Measurements from ENCODE around the gene EDAR. TPM values are rescaled to one million over a fixed set of nuclear protein-coding genes. Genes with fewer than 3 reads are reported as not detected.

The EDAR gene
- total RNA-seq, 3 donors from 2014 or later (not counting 1 experiment from before 2014, with no cell fraction given) = 0.11 to 0.23 TPM; not detected in 1

DNA sequence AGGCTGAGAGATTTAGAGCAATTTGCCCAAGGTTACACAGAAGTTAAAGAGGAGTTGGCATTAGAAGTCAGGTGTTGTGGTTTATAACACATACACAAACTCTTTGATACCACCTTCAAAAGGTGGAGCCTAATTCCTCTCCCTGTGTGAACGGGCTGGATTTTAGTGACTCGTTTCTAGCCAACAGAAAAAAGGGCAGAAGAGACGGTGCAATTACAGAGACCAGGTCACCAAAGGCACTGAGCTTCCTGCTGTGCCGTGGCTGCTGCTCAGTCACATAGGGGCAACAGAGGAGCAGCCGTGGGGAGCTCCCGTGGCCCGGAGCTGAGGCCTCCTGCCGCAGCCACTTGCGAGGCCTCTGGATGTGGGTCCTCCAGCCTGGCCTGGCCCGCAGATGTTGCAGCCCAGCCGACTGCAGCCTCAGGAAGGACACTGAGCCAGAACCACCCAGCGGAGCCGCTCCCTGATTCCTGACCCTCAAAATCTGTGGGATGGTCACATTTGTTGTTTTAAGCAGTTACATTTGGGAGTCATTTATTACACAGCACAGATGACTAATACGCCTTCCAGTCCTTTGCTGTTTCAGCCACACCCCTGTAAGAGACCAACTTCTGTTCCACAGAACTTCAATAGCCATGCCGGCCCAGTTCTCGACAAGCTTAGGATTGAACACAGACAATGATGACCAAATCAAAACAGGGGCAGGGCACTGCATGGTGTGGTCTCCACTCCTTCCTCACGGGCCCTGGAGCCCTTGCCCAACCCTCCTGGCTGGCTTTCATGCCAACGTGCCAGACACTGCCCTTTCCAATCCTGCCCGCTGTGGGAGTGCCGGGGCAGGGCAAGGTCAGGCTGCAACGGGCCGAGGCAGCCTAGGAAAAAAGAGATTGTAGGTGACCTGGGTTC lies 17.1 kb downstream of the EDAR start:
- ATAC-seq = no peak
- peaks cover 0 to 5% of the 10 kb centered on the region in 2 donors for H3K27me3 Mint-ChIP-seq (ENCODE audit: low read depth in 2 of 2)

DNA sequence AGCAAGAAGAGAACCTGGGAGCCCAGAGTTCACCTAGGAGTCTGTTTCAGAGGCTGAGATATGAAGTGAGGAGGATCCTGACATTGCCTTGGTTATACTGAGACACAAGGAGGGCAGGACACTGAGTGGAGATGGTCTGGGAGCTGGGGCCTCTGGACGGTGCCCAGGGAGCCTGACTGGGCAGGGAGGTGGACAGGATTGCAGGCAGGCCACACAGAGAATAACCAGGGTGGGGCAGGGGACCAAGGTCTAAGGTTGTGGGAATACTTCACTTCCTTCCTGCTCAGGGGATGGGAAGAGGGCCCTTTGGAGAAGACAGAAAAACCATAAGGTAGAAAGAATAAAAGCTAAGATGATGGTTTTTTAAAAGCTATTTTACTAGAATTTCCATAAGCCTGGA lies 18.7 kb downstream of the EDAR start:
- TF ChIP-seq, protein P1, sequence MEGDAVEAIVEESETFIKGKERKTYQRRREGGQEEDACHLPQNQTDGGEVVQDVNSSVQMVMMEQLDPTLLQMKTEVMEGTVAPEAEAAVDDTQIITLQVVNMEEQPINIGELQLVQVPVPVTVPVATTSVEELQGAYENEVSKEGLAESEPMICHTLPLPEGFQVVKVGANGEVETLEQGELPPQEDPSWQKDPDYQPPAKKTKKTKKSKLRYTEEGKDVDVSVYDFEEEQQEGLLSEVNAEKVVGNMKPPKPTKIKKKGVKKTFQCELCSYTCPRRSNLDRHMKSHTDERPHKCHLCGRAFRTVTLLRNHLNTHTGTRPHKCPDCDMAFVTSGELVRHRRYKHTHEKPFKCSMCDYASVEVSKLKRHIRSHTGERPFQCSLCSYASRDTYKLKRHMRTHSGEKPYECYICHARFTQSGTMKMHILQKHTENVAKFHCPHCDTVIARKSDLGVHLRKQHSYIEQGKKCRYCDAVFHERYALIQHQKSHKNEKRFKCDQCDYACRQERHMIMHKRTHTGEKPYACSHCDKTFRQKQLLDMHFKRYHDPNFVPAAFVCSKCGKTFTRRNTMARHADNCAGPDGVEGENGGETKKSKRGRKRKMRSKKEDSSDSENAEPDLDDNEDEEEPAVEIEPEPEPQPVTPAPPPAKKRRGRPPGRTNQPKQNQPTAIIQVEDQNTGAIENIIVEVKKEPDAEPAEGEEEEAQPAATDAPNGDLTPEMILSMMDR (IDR thresholded peaks at IDR 0.05) = no peak
- H3K4me1 Mint-ChIP-seq = peaks cover 6 to 12% of the 10 kb centered on the region in 2 donors
- H3K27ac Mint-ChIP-seq = no peak overlapping the region

More for the DNA sequence above, 17.1 kb downstream of the EDAR start:
- TF ChIP-seq, protein P1 (IDR thresholded peaks at IDR 0.05) = no peak
- Histone ChIP-seq H3K9me3 (ENCODE audit: control insufficient read depth, insufficient read depth, low read length) (no peaks in the 10 kb centered on the region), H3K27me3 (ENCODE audit: control insufficient read depth, insufficient read depth, low read length) (no peaks in the 10 kb centered on the region), H3K27ac (ENCODE audit: low read length) (no peak overlapping the region), H3K36me3 (ENCODE audit: control insufficient read depth, insufficient read depth, low read length) (no peaks in the 10 kb centered on the region), H3K4me1 (ENCODE audit: control insufficient read depth, insufficient read depth, low read length) (peaks cover 4% of the 10 kb centered on the region), H3K4me3 (ENCODE audit: low read length) (no peak overlapping the region)
- intact Hi-C loops (cut with micrococcal nuclease) = no loop called here
- DNase-seq = no peak
- Mint-ChIP-seq H3K4me1 (no peaks in the 10 kb centered on the region), H3K4me3 (no peak overlapping the region), H3K36me3 (no peaks in the 10 kb centered on the region), H3K27ac (no peak overlapping the region), H3K9me3 (no peaks in the 10 kb centered on the region)
- 83% methylated on average over 22 of the region's 22 CpGs for WGBS (ENCODE audit: insufficient coverage)

DNA sequence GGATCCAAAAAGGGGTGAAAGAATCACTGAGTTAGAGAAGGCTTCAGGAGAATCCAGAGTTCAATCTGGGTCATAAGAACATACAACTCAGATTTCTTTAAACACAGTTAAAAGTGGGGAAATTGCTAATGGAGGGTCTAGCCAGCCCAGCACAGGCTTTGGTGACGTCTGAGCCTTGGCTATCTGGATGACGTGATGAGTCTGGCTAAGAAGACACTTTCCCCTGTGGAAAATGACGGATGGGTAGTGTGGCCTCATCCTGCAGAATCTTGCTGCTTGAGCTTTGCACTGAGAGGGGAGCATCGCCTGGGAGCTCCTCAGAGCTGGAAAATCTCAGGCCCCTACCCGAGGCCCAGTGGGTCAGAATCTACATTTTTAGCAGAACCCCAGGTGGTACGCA lies 19.2 kb downstream of the EDAR start:
- Mint-ChIP-seq H3K9me3 (no peaks in the 10 kb centered on the region), H3K27ac (no peak overlapping the region), H3K27me3 (ENCODE audit: low read depth in 2 of 2) (peaks cover 0 to 5% of the 10 kb centered on the region in 2 donors), H3K4me1 (peaks cover 6 to 14% of the 10 kb centered on the region in 2 donors), H3K36me3 (no peaks in the 10 kb centered on the region), H3K4me3 (no peak overlapping the region)
- intact Hi-C loops (cut with micrococcal nuclease) = no loop called here
- no peaks in the 10 kb centered on the region for H3K36me3 ChIP-seq (ENCODE audit: control insufficient read depth, insufficient read depth, low read length)
- no peak overlapping the region for H3K27ac ChIP-seq (ENCODE audit: low read length)
- 91% methylated on average over 6 of the region's 6 CpGs for WGBS (ENCODE audit: insufficient coverage)
- DNase-seq = no peak
- no peaks in the 10 kb centered on the region for H3K9me3 ChIP-seq (ENCODE audit: control insufficient read depth, insufficient read depth, low read length)
- H3K4me3 ChIP-seq (ENCODE audit: low read length) = no peak overlapping the region
- peaks cover 18% of the 10 kb centered on the region for H3K4me1 ChIP-seq (ENCODE audit: control insufficient read depth, insufficient read depth, low read length)
- TF ChIP-seq, protein P1 (IDR thresholded peaks at IDR 0.05) = no peak
- no peaks in the 10 kb centered on the region for H3K27me3 ChIP-seq (ENCODE audit: control insufficient read depth, insufficient read depth, low read length)
- no peak for ATAC-seq

More for the DNA sequence above, 18.7 kb downstream of the EDAR start:
- H3K36me3 Mint-ChIP-seq = no peaks in the 10 kb centered on the region
- no peak overlapping the region for H3K4me3 Mint-ChIP-seq
- H3K27me3 Mint-ChIP-seq (ENCODE audit: low read depth in 2 of 2) = peaks cover 0 to 5% of the 10 kb centered on the region in 2 donors
- H3K9me3 Mint-ChIP-seq = no peaks in the 10 kb centered on the region
- Histone ChIP-seq H3K4me3 (ENCODE audit: low read length) (no peak overlapping the region), H3K4me1 (ENCODE audit: control insufficient read depth, insufficient read depth, low read length) (peaks cover 15% of the 10 kb centered on the region), H3K27ac (ENCODE audit: low read length) (no peak overlapping the region), H3K9me3 (ENCODE audit: control insufficient read depth, insufficient read depth, low read length) (no peaks in the 10 kb centered on the region), H3K27me3 (ENCODE audit: control insufficient read depth, insufficient read depth, low read length) (no peaks in the 10 kb centered on the region), H3K36me3 (ENCODE audit: control insufficient read depth, insufficient read depth, low read length) (no peaks in the 10 kb centered on the region)
- no peak for DNase-seq
- no peak for ATAC-seq
- intact Hi-C loops (cut with micrococcal nuclease) = no loop called here
- WGBS (ENCODE audit: insufficient coverage) = 78% methylated on average over 1 of the region's 1 CpG
